Measurements from ENCODE around the gene FOXB2.

GRCh38 chr9:76969716-76970115 is 49.7 kb upstream of the FOXB2 start:
- TF ChIP-seq ZNF274 (IDR thresholded peaks at IDR 0.05; ENCODE audit: low read depth, low read length) = no peak
- TF ChIP-seq YY1 (IDR thresholded peaks at IDR 0.05; ENCODE audit: insufficient read depth, insufficient read length) = no peak
